HG03575 (cell line): ENCODE data around the gene DERA.
"Not testable (repeated sequence)": the region's sequence is repeated elsewhere in the genome, so short reads cannot be mapped to it uniquely, and the experiment has no call there.

Experiments
- ATAC-seq: cut with Tn5 transposase; IDR thresholded peaks from one replicate; pipeline ENCODE4 v1.9.1; 2021; ENCODE audit not compliant: unreplicated experiment, insufficient number of reproducible peaks, low FRiP score; ENCODE audit errors: extremely low read depth

The DERA gene

GRCh38 chr12:15995801-15996200 lies 84.7 kb downstream of the DERA start:
- ATAC-seq: no peak

DNA sequence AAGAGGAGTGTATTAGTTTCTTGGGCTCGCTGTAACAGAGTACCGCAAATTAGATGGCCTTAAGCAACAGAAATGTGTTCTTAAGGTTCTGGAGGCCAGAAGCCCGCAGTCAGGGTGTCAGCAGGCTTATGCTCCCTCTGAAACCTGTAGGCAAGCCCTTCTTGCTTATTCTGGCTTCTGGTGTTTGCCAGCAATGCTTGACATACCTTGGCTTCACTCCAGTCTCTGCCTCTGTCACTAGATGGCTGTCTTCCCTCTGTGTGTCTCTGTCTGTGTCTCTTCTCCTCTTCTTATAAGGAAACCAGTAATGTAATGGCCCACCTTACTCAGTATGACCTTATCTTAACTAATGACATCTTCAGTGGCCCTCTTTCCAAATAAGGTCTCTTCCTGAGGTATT lies 85.1 kb downstream of the DERA start:
- no peak for ATAC-seq

DNA sequence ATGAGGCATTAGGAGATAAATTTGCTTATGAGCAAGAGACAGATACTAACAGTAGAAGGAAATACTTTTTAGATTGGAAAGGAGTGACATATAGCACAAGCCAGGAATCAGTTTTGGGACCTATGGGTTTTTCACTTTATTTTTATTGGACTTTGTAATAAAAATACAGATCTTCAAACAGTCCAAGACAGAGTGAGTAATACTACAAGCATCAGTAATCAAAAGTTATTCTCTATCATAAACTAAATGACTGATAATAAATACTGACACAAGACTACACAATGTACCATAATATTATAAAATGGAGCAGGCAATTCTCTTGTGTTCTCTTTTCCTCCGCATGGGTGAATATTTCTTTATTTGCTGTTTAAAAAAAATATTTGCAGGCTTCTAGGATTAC lies 85.8 kb downstream of the DERA start:
- no peak for ATAC-seq

- no peak for ATAC-seq
These were observed 86.8 kb downstream of the DERA start for GRCh38 chr12:15997910-15998309.

- no peak for ATAC-seq
These were observed 91.7 kb downstream of the DERA start for GRCh38 chr12:16002880-16003279.

DNA sequence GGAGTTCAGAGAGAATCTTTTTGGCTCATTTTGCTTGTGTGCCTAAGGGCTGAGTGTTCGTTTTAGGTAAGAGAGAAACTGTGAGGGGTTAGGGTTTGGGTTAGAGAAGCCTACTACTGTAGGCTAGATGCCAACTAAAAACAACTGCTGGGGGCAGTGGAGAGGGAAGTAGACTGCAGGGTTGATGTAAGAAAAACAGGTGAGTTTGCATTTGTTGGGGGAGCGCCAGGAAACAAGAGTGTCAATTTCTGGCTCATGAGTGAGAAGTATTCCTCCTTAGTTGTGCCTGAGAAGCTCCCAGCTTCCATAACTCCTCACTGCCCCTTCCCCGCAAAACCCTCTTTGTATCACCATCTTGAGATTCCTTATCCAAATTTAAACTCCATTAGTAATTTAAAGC lies 92.3 kb downstream of the DERA start:
- no peak for ATAC-seq

DNA sequence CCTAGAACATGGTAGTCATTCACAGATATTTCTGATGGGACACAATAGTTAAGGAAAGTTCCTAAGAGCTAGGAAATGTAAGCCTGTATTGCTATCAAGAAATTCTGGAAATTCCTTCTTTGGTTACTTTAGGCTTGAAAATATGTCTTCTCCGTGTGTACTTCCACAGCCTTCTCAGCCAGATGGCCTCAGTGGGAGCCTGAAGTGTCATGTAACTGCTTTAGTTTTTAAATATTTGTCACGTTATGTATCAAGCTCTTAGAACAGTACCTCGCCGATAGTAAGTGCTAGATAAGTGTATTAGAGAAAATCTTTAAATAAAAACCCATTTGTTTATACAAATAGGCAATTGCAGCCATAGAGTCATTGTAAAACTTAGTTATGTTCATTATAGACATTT lies 95.6 kb downstream of the DERA start:
- no peak for ATAC-seq

DNA sequence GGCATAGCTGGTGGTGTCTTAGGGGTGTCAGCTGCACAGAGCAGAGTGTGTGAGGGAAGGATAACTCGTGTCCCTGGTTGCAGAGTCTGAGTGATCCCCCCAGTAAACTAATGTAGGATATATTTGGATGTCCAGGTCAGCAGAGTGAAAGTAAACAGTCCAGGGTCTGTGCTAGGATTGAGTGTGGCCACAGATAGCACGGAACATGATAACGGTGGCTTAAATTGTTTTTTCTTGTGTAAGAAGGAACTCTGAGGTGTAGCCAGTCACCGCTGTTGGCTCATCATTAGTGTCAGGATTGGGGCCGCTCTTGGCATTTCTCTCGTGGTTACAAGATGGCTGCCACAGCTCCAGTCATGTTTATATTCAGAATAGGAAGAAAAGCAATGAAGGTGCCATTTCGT lies 97.3 kb downstream of the DERA start:
- ATAC-seq: no peak

- ATAC-seq: no peak
These were observed 101.0 kb downstream of the DERA start for GRCh38 chr12:16012117-16012516.

- ATAC-seq: not testable (repeated sequence)
These were observed 102.6 kb downstream of the DERA start for GRCh38 chr12:16013722-16014121.

DNA sequence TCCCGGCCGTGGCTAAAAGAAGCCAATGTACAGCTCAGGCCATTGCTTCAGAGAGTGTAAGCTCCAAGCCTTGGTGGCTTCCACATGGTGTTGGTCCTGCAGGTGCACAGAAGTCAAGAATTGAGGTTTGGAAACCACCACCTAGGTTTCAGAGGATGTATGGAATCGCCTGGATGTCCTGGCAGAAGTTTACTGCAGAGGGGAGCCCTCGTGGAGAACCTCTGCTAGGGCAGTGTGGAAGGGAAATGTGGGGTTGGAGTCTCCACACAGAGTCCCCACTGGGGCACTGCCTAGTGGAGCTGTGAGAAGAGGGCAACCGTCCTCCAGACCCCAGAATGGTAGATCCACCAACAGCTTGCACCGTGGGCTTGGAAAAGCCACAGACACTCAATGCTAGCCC lies 103.3 kb downstream of the DERA start:
- ATAC-seq: not testable (repeated sequence)

DNA sequence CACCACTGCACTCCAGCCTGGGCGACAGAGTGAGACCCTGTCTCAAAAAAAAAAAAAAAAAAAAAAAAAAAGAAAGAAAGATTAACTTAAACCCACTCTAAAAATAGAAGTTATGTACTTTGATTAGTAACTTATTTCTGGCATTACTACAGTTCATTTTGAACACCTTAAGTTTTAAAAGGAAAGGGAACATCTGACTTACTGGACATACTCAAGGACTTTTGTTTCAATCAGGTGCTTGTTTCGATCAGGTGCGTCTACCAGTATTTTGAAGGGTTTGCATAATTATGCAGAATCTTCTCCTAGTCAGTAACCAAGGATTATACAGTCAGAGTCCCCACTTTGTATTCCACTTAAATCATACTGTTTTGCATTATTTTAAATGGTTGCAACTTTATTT lies 105.6 kb downstream of the DERA start:
- no peak for ATAC-seq

DNA sequence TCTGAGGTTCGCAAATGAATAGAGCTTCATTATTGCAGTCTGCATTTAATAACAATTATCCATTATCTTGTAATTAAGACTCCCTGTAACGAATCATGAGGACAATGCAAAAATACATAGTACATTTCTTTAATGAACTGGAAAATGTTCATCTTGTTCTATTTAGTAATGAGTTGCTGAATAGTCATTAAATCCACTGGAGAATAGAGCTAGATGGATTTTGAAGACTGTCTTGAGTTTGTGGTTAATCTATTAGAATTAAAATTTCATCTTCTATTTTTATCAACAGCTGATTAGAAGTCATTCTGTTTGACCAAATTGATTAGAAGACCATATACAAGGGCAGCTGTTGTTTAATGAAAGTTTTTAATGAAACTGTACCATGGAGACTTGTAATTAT lies 107.2 kb downstream of the DERA start:
- no peak for ATAC-seq

DNA sequence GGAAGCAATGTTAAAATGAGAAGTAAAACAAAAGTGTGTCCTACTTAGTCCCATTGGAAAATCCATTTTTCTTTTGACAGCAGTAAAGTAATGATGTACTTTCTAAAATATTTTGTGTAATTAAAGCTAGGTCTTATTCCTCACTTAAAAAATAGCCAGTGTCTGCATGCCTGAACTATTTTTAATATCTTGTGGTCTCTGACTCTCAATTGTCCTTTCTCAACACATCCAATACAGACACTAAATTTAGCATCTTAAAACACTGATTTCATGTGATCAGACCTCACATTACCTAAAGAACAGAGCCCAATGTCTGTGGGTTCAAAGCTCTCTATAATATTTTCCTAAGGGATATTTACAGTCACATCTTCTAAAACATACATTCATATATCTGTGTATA lies 108.0 kb downstream of the DERA start:
- no peak for ATAC-seq

DNA sequence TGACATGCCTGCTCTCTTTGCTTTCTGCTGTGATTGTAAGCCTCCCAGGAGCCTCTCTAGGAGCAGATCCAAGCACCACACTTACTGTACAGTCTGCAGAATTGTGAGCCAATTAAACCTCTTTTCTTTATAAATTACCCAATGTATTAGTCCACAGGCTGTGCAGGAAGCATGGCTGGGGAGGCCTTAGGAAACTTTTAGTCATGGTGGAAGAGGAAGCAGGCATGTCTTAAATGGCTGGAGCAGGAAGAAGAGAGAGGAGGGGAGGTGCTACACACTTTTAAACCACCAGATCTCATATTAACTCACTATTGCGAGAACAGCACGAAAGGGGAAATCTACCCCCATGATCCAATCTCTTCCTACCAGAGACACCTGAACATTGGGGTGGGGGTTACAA lies 108.9 kb downstream of the DERA start:
- ATAC-seq: no peak

GRCh38 chr12:16021026-16021425 lies 109.9 kb downstream of the DERA start:
- no peak for ATAC-seq

GRCh38 chr12:16021676-16022075 lies 110.5 kb downstream of the DERA start:
- ATAC-seq: no peak

DNA sequence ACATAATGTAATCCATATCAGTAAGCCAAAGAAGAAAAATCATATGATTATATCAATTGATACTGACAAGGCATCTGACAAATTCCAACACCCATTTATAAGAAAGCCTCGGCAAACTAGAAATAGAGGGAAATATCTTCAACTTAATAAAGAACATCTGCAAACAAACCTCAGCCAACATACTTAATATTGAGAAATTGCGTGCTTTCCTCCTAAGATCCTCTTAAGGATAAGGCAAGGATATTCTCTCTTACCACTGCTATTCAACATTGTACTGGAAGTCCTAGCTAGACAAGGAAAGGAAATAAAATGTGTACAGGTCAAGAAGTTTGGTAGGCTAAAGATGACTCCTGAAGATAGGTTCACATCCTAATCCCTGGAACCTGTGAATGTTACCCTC lies 115.9 kb downstream of the DERA start:
- no peak for ATAC-seq

DNA sequence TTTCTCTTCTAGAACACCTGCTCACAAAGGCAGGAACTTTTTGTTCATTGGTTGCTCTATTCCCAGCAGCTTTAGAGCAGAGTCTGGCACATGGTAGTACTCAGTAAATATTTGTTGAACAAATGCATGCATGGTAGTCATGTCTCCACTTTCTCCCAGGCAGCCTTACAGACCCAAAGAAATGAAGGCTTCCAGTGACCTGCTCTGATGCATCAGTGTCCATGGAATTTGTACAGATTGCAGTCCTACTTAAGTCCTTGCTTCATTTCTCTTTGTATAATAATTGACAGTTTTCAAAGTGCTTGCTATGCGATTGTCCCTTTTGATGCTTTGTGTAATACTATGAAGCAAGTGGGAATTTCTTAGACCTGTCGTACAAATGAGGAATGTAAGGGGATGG lies 119.6 kb downstream of the DERA start:
- ATAC-seq: no peak

DNA sequence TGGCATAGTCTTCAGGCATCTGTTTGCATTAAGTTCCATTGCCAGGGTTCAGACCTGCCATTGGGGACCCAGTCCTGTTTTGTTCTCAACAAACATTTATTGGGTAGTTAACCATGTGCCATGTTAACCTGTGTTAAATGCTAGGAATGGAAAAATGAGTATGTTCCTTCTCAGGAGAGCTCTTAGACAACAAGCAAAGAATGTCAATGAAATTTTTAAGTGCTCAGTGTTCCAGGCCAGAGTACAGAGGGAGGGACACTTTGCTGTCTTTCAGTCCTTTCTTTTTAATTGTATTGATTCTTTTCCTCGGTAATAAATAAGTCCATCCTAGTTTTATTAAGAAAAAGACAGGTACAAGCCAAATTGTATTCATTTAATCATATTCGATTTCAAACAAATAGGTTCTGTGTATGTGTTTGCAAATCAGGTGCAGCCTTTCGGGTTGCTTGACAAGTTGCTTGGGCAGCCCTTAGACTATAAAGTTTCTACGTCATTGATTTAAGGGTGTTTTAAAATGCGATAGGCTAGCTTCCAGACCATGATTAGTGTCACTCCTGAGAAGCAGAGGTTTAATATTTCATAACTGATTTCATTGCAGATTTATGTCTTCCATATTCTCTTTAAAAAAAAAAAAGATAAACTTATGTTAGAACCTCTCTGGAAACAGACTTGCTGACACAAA lies 123.1 kb downstream of the DERA start:
- no peak for ATAC-seq

GRCh38 chr12:16036073-16036472 lies 124.9 kb downstream of the DERA start:
- no peak for ATAC-seq
